Superior temporal gyrus (tissue), 1 donor: Measurements from ENCODE around the gene ARMCX1.
"Not testable (repeated sequence)": the region's sequence is repeated elsewhere in the genome, so short reads cannot be mapped to it uniquely, and the experiment has no call there.

Experiments used
- DNase-seq: peaks from one replicate; pipeline ENCODE4 v3.0.0-alpha.2; 2016; ENCODE audit errors: extremely low spot score

The ARMCX1 gene

GRCh38 chrX:101550362-101550750 lies at the start of gene ARMCX1:
Gene ARMCX1 (plus strand): TSS chrX:101550547. CDS start chrX:101552931, 2,384 bp downstream.
- DNase-seq = peak; percentile 69

- not testable (repeated sequence) for DNase-seq
Measured at GRCh38 chrX:101502929-101503328, 47.4 kb upstream of the ARMCX1 start.

- DNase-seq = no peak
Measured at GRCh38 chrX:101507372-101507771, 43.0 kb upstream of the ARMCX1 start.

GRCh38 chrX:101507986-101508385 lies 42.4 kb upstream of the ARMCX1 start:
- DNase-seq = no peak

- DNase-seq = no peak
Measured at GRCh38 chrX:101530944-101531343, 19.4 kb upstream of the ARMCX1 start.

- DNase-seq = no peak
Measured at GRCh38 chrX:101539116-101539515, 11.2 kb upstream of the ARMCX1 start.

- DNase-seq = peak; percentile 22
Measured at GRCh38 chrX:101550751-101551379, 518 bp downstream of the ARMCX1 start.

- no peak for DNase-seq
Measured at GRCh38 chrX:101551380-101551767, 1.0 kb downstream of the ARMCX1 start.

GRCh38 chrX:101552714-101553113 lies 2.4 kb downstream of the ARMCX1 start:
- no peak for DNase-seq

GRCh38 chrX:101564651-101565050 lies 14.3 kb downstream of the ARMCX1 start:
- DNase-seq = no peak

- peak; percentile 64 for DNase-seq
Measured at GRCh38 chrX:101595739-101596419, 45.5 kb downstream of the ARMCX1 start.

GRCh38 chrX:101599592-101599991 lies 49.2 kb downstream of the ARMCX1 start:
- not testable (repeated sequence) for DNase-seq

- DNase-seq = no peak
Measured at GRCh38 chrX:101602077-101602476, 51.7 kb downstream of the ARMCX1 start.
